ENCODE data around the gene APOBEC4. TPM values are rescaled to one million over a fixed set of nuclear protein-coding genes. Genes with fewer than 3 reads are reported as not detected.

The APOBEC4 gene
- total and polyA plus RNA-seq, 9 of the 15 experiments (the other 6 are each of a cell fraction or from before 2014, with no cell fraction given) = not detected

DNA sequence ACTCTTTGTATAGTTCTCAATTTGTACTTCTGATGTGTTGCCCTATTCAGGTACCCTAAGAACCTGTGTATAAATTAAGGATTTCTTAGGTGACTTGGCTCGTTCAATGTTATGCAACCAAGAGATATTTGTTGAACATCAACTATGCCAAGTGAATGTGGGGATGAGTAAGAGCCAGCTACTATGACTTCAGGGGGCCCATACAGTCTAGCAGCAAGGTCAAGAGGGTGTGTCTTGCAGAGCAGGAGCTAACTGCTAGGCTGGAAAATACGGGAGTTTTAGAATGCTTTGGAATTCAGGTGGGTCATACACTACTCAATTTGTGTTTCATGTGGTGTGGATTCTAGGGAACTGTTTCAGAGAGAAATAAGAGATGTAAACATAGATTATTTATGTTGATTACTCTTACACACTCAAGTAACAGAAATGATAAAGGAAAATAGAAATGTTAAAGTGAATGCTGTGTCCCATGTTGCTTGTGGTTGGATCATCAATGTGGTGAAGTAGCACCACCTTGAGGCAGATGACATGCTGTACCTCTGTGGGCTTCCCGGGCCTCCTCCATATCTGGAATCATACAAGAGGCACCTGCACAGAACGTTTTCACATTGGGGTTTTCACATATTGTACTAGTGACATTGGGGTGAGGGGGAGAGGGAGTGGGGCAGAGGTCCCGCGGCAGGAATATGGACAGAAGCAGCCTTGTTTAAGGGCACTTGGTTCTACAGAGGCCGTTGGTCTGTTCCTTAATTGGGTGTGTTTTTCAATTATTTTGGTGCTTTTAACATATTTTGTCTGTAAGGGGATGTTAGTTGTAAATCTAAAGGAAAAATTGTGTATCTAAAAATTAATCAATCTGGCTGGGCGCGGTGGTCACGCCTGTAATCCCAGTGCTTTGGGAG, 30.0 kb downstream of the APOBEC4 start:
- H3K36me3 ChIP-seq (ENCODE audit: control insufficient read depth, insufficient read depth, low read length) = peaks cover 17% of the 10 kb centered on the region; the same call in 2 of the 3 replicates
- no peak overlapping the region for H3K4me3 ChIP-seq
- FAIRE-seq (peak; percentile 94), ATAC-seq (peak; percentile 100), DNase-seq (ENCODE audit: extremely low read depth in 1 of 4, low spot score in 3 of 4) (peak; percentile 54 to 82 (median 60))
- in situ Hi-C loops (cut with MboI) (loop anchor here (5.0 to 25.0 kb wide), 3 partner anchors 151 to 661 kb away; partner anchors contain the start of genes SHCBP1L and SMG7), intact Hi-C loops (cut with micrococcal nuclease) (loop anchor here (1.0 to 10.0 kb wide), 5 partner anchors 76 to 658 kb away; no protein-coding TSS in a partner anchor)
- CTCF ChIA-PET (ENCODE audit: low intra/inter-chr PET ratio) = interaction anchor here (0.6 to 3.0 kb wide), 6 partner anchors 31 to 660 kb away, joined by 3 to 13 read pairs (median 4); no protein-coding TSS in a partner anchor
- POLR2A ChIA-PET = interaction anchor here (0.6 kb wide), 1 partner anchor 8 kb away, joined by 3 read pairs; no protein-coding TSS in a partner anchor
- 37% methylated on average over 10 of the region's 10 CpGs for WGBS (ENCODE audit: insufficient coverage, low coverage, missing lambda C conversion rate)
- no peaks in the 10 kb centered on the region for H4K20me1 ChIP-seq (replicated peaks; ENCODE audit: control insufficient read depth, insufficient read depth, low read length)
- no peak overlapping the region for H2AFZ ChIP-seq (ENCODE audit: low read depth, low read length)
- H3K27me3 ChIP-seq (ENCODE audit: control insufficient read depth in 2 of 2, insufficient read depth in 2 of 2, low read length in 2 of 2) = no peaks in the 10 kb centered on the region
- no peak overlapping the region for H3K27ac ChIP-seq (ENCODE audit: extremely low read depth, low read depth, low read length)
- H3K4me2 ChIP-seq (ENCODE audit: insufficient read depth, low read length) = no peak overlapping the region
- H3K9me3 ChIP-seq (replicated peaks; ENCODE audit: control insufficient read depth, insufficient read depth, low read depth, low read length) = no peaks in the 10 kb centered on the region
- no peaks in the 10 kb centered on the region for H3K79me2 ChIP-seq (ENCODE audit: control insufficient read depth, insufficient read depth, low read length)
- no peaks in the 10 kb centered on the region for H3K9me1 ChIP-seq (ENCODE audit: control insufficient read depth, insufficient read depth, low read length)
- BruUV-seq (replicated peaks) = no TSS peak
- H3K4me1 ChIP-seq (replicated peaks in 1 of 2; ENCODE audit: control insufficient read depth in 2 of 2, insufficient read depth in 2 of 2, low read length in 2 of 2) = no peaks in the 10 kb centered on the region
- H3K9ac ChIP-seq (ENCODE audit: insufficient read depth in 1 of 2, low read depth in 2 of 2, low read length in 2 of 2) = no peak overlapping the region
- TF ChIP-seq, protein P1, sequence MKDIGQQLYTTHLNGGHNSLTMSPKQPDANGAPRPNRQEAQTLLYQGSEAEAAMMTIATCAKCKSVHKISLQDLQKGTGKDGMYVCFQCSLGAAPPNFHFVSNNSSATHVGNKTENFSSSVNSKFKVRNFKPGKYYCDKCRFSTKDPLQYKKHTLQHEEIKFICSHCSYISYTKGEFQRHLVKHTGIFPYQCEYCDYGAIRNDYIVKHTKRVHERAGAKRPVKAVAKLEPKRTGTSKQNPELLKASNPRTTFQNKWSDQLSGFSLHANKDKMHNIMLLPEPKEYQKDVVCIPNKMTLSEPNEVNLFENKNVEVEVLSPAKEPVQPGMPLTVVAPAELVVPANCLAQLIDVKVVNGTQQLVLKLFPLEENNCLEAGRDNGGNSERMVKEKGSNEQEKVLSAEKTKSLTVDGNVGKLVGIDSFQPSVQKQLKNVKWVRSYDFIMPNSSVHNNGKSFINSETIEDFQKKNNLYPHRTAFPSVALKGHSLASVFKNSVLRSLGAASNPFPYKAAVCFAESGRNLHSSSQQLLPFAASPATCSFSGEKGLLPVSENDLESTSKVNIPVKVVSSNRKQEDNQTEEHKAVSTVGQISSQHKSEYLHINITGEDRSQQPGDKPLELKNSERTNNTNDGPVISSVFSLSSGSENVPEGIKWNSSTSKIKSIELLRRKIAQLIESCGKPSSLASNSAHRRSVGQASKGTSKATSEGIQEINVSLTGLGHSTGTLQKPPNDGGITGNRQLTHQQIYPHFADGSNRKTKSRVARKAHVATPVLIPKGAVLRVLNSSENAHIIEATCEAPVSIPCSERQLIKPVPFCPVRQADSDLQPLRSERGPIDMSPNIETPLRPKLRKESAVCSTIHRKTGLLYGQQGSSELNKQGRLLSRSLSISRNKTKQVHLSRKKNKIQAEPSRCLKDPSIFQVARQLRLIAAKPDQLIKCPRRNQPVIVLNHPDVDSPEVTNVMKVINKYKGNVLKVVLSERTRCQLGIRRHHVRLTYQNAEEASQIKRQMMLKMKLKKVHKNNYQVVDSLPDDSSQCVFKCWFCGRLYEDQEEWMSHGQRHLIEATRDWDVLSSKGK (CRISPR knock-in tag; IDR thresholded peaks at IDR 0.05) = no peak
- TF ChIP-seq SMC3 (conservative IDR thresholded peaks at IDR 0.05; ENCODE audit: insufficient read depth, low read depth, low read length) (peak; percentile 60; the same call in 1 of the 2 replicates), RAD21 (CRISPR knock-in tag; conservative IDR thresholded peaks at IDR 0.05 in 1 of 2, IDR thresholded peaks at IDR 0.05 in 1 of 2) (peak; percentile 86 to 88), HOXB6 (CRISPR knock-in tag; IDR thresholded peaks at IDR 0.05; ENCODE audit: borderline replicate concordance) (no peak), RB1 (IDR thresholded peaks at IDR 0.05; ENCODE audit: low read depth) (peak; percentile 18; the same call in 1 of the 2 replicates)
- TF ChIP-seq, protein P2, sequence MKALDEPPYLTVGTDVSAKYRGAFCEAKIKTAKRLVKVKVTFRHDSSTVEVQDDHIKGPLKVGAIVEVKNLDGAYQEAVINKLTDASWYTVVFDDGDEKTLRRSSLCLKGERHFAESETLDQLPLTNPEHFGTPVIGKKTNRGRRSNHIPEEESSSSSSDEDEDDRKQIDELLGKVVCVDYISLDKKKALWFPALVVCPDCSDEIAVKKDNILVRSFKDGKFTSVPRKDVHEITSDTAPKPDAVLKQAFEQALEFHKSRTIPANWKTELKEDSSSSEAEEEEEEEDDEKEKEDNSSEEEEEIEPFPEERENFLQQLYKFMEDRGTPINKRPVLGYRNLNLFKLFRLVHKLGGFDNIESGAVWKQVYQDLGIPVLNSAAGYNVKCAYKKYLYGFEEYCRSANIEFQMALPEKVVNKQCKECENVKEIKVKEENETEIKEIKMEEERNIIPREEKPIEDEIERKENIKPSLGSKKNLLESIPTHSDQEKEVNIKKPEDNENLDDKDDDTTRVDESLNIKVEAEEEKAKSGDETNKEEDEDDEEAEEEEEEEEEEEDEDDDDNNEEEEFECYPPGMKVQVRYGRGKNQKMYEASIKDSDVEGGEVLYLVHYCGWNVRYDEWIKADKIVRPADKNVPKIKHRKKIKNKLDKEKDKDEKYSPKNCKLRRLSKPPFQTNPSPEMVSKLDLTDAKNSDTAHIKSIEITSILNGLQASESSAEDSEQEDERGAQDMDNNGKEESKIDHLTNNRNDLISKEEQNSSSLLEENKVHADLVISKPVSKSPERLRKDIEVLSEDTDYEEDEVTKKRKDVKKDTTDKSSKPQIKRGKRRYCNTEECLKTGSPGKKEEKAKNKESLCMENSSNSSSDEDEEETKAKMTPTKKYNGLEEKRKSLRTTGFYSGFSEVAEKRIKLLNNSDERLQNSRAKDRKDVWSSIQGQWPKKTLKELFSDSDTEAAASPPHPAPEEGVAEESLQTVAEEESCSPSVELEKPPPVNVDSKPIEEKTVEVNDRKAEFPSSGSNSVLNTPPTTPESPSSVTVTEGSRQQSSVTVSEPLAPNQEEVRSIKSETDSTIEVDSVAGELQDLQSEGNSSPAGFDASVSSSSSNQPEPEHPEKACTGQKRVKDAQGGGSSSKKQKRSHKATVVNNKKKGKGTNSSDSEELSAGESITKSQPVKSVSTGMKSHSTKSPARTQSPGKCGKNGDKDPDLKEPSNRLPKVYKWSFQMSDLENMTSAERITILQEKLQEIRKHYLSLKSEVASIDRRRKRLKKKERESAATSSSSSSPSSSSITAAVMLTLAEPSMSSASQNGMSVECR (CRISPR knock-in tag; IDR thresholded peaks at IDR 0.05) = no peak
- TF ChIP-seq, protein P3, sequence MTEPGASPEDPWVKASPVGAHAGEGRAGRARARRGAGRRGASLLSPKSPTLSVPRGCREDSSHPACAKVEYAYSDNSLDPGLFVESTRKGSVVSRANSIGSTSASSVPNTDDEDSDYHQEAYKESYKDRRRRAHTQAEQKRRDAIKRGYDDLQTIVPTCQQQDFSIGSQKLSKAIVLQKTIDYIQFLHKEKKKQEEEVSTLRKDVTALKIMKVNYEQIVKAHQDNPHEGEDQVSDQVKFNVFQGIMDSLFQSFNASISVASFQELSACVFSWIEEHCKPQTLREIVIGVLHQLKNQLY (CRISPR knock-in tag; conservative IDR thresholded peaks at IDR 0.05) = no peak
